Neural cell (in vitro differentiated cells): ENCODE data around the gene RNF44. TPM values are rescaled to one million over a fixed set of nuclear protein-coding genes. Genes with fewer than 3 reads are reported as not detected.

Source experiments
- H2AFZ ChIP-seq: fragments of 200-600, 300-800 bp; sonication (generic), shearing (Covaris generic); 2 replicates; pipeline ENCODE4 v1.6.0; 2014; ENCODE audit warnings: low read depth, mild to moderate bottlenecking, antibody characterized with exemption, low read length, moderate library complexity
- H3F3A ChIP-seq: fragments of 200-600 bp; shearing (Covaris generic); 2 replicates; pipeline ENCODE4 v1.6.1; 2016; ENCODE audit warnings: mild to moderate bottlenecking, moderate library complexity, mixed read lengths, antibody characterized with exemption, low read length; ENCODE audit not compliant: insufficient read depth, poor library complexity, severe bottlenecking
- H3K27ac ChIP-seq: fragments of 200-600, 300-800 bp; sonication (generic), shearing (Covaris generic); 2 replicates; pipeline ENCODE4 v1.5.1; 2014; ENCODE audit warnings: mild to moderate bottlenecking, low read length, moderate library complexity
- H3K27me3 ChIP-seq: fragments of 300-800, 200-600 bp; sonication (generic), shearing (Covaris generic); 2 replicates; pipeline ENCODE4 v1.6.0; 2014; ENCODE audit warnings: mild to moderate bottlenecking, low read depth, low read length, moderate library complexity; ENCODE audit not compliant: insufficient read depth
- H3K36me3 ChIP-seq: fragments of 300-800, 200-600 bp; sonication (generic), shearing (Covaris generic); 2 replicates; pipeline ENCODE4 v1.5.1; 2014; ENCODE audit warnings: mild to moderate bottlenecking, antibody characterized with exemption, low read length, moderate library complexity; ENCODE audit not compliant: insufficient read depth
- H3K4me2 ChIP-seq: fragments of 300-800, 200-600 bp; sonication (generic), shearing (Covaris generic); 2 replicates; pipeline ENCODE4 v1.6.0; 2014; ENCODE audit warnings: mild to moderate bottlenecking, low read length
- H3K4me3 ChIP-seq: fragments of 300-800, 200-600 bp; sonication (generic), shearing (Covaris generic); 2 replicates; pipeline ENCODE4 v1.5.1; 2014; ENCODE audit warnings: mild to moderate bottlenecking, low read length, moderate library complexity
- H3K79me2 ChIP-seq: fragments of 200-600 bp; shearing (Covaris generic); replicated peaks from 2 replicates; pipeline ENCODE4 v1.6.0; 2014; ENCODE audit warnings: mild to moderate bottlenecking, low read length, moderate library complexity; ENCODE audit not compliant: insufficient read depth
- H3K9ac ChIP-seq: fragments of 300-800, 200-600 bp; sonication (generic), shearing (Covaris generic); 2 replicates; pipeline ENCODE4 v1.6.1; 2016; ENCODE audit warnings: mild to moderate bottlenecking, low read length, mixed read lengths
- H3K9me2 ChIP-seq: fragments of 200-600 bp; shearing (Covaris generic); 2 replicates; pipeline ENCODE4 v1.6.1; 2016; ENCODE audit warnings: mild to moderate bottlenecking, low read length, mixed read lengths; ENCODE audit not compliant: insufficient read depth
- H3K9me3 ChIP-seq: fragments of 200-600, 300-800 bp; sonication (generic), shearing (Covaris generic); 2 replicates; pipeline ENCODE4 v1.6.1; 2016; ENCODE audit warnings: mild to moderate bottlenecking, mixed run types, low read length, moderate library complexity, mixed read lengths
- H4K20me1 ChIP-seq: fragments of 200-600 bp; shearing (Covaris generic); 2 replicates; pipeline ENCODE4 v1.6.1; 2016; ENCODE audit warnings: mild to moderate bottlenecking, mixed run types; ENCODE audit not compliant: insufficient read depth
- EP300 ChIP-seq: fragments of 450-650 bp; conservative IDR thresholded peaks from 2 replicates; pipeline ENCODE4 v1.6.1; 2014; ENCODE audit warnings: antibody characterized with exemption, mild to moderate bottlenecking, moderate library complexity; ENCODE audit not compliant: poor library complexity, severe bottlenecking
- EZH2 ChIP-seq: fragments of 200-600, 300-800 bp; shearing (Covaris generic), sonication (generic); IDR thresholded peaks from 2 replicates; pipeline ENCODE4 v1.6.1; 2014; ENCODE audit warnings: antibody characterized with exemption, low read length, borderline replicate concordance, mild to moderate bottlenecking; ENCODE audit not compliant: insufficient read depth, poor library complexity, severe bottlenecking
- MXI1 ChIP-seq: fragments of 450-650 bp; conservative IDR thresholded peaks from 2 replicates; pipeline ENCODE4 v1.6.1; 2014; ENCODE audit warnings: antibody characterized with exemption, mild to moderate bottlenecking; ENCODE audit not compliant: poor library complexity, severe bottlenecking
- POLR2AphosphoS5 ChIP-seq: IDR thresholded peaks from 2 replicates; pipeline ENCODE4 v1.6.1; 2012
- RAD21 ChIP-seq: fragments of 450-650 bp; conservative IDR thresholded peaks from 2 replicates; pipeline ENCODE4 v1.6.1; 2014; ENCODE audit warnings: antibody characterized with exemption, mild to moderate bottlenecking, moderate library complexity
- SMC3 ChIP-seq: fragments of 450-650 bp; conservative IDR thresholded peaks from 2 replicates; pipeline ENCODE4 v1.6.1; 2014; ENCODE audit warnings: antibody characterized with exemption, mild to moderate bottlenecking, moderate library complexity; ENCODE audit not compliant: poor library complexity
- TAF1 ChIP-seq: IDR thresholded peaks from 2 replicates; pipeline ENCODE4 v1.6.1; 2012; ENCODE audit warnings: low read depth
- polyA plus RNA-seq: library from polyadenylated mRNA; depleted of rRNA; stranded (reverse); fragments of >200 nt; gene quantifications from 2 replicates; pipeline ENCODE4 v1.2.3, GENCODE V29; 2014
- TF ChIP-seq, protein P1 (sequence below): fragments of 450-650 bp; IDR thresholded peaks from 2 replicates; pipeline ENCODE4 v1.5.1; 2014; ENCODE audit warnings: antibody characterized with exemption, mild to moderate bottlenecking, moderate library complexity; ENCODE audit not compliant: poor library complexity, severe bottlenecking
- TF ChIP-seq, protein P2 (sequence below): IDR thresholded peaks from 2 replicates; pipeline ENCODE4 v1.6.1; 2012; ENCODE audit warnings: borderline replicate concordance

Gene RNF44
- polyA plus RNA-seq, 1 donor from 2014 or later: 22.2 TPM

DNA sequence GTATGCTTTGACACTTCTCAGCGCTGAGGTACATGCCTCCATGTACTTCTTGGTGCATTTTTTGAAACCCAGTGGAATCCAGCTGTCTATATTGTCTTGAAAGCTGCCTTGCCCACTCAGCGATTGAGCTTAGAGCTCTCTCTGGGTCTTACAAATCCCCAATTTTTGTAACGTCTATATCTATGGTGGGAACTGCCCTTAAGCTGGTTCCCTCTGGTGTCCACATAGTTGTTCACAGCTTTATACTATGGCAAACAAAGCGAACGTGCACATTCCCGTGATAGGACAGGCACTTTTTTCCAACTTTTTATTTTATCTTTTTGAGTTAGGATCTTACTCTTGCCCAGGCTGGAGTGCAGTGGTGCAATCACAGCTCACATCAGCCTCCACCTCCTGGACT lies 32.8 kb upstream of the RNF44 start:
- Histone ChIP-seq H3F3A (no peaks in the 10 kb centered on the region), H3K27ac (no peak overlapping the region), H3K27me3 (no peaks in the 10 kb centered on the region), H3K9me3 (no peaks in the 10 kb centered on the region), H3K9ac (no peak overlapping the region), H2AFZ (no peak overlapping the region), H3K79me2 (no peaks in the 10 kb centered on the region), H3K9me2 (no peaks in the 10 kb centered on the region), H4K20me1 (no peaks in the 10 kb centered on the region), H3K4me3 (no peak overlapping the region), H3K36me3 (no peaks in the 10 kb centered on the region), H3K4me2 (no peak overlapping the region)
- TF ChIP-seq, protein P1, sequence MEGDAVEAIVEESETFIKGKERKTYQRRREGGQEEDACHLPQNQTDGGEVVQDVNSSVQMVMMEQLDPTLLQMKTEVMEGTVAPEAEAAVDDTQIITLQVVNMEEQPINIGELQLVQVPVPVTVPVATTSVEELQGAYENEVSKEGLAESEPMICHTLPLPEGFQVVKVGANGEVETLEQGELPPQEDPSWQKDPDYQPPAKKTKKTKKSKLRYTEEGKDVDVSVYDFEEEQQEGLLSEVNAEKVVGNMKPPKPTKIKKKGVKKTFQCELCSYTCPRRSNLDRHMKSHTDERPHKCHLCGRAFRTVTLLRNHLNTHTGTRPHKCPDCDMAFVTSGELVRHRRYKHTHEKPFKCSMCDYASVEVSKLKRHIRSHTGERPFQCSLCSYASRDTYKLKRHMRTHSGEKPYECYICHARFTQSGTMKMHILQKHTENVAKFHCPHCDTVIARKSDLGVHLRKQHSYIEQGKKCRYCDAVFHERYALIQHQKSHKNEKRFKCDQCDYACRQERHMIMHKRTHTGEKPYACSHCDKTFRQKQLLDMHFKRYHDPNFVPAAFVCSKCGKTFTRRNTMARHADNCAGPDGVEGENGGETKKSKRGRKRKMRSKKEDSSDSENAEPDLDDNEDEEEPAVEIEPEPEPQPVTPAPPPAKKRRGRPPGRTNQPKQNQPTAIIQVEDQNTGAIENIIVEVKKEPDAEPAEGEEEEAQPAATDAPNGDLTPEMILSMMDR: no peak
- TF ChIP-seq TAF1 (no peak), POLR2AphosphoS5 (no peak), EP300 (no peak), SMC3 (no peak), MXI1 (no peak), EZH2 (no peak), RAD21 (no peak)
- TF ChIP-seq, protein P2, sequence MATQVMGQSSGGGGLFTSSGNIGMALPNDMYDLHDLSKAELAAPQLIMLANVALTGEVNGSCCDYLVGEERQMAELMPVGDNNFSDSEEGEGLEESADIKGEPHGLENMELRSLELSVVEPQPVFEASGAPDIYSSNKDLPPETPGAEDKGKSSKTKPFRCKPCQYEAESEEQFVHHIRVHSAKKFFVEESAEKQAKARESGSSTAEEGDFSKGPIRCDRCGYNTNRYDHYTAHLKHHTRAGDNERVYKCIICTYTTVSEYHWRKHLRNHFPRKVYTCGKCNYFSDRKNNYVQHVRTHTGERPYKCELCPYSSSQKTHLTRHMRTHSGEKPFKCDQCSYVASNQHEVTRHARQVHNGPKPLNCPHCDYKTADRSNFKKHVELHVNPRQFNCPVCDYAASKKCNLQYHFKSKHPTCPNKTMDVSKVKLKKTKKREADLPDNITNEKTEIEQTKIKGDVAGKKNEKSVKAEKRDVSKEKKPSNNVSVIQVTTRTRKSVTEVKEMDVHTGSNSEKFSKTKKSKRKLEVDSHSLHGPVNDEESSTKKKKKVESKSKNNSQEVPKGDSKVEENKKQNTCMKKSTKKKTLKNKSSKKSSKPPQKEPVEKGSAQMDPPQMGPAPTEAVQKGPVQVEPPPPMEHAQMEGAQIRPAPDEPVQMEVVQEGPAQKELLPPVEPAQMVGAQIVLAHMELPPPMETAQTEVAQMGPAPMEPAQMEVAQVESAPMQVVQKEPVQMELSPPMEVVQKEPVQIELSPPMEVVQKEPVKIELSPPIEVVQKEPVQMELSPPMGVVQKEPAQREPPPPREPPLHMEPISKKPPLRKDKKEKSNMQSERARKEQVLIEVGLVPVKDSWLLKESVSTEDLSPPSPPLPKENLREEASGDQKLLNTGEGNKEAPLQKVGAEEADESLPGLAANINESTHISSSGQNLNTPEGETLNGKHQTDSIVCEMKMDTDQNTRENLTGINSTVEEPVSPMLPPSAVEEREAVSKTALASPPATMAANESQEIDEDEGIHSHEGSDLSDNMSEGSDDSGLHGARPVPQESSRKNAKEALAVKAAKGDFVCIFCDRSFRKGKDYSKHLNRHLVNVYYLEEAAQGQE: no peak

DNA sequence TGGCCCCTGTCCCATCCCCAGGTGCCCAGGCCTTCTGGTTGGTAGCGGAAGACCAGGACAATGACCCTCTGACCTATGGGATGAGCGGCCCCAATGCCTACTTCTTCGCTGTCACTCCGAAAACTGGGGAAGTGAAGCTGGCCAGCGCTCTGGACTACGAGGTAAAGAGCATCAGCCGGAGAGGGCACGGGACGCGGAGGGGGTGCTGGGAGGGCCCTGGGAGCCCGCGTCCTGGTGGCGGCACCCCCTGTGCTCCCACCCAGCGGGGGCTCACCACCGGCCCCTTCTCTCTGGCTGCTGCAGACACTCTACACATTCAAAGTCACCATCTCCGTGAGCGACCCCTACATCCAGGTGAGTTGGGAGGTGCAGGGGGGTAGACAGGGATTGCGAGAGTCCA lies 31.5 kb upstream of the RNF44 start:
- Histone ChIP-seq H2AFZ (no peak overlapping the region), H3K9ac (no peak overlapping the region), H4K20me1 (no peaks in the 10 kb centered on the region), H3K9me2 (no peaks in the 10 kb centered on the region), H3K27ac (no peak overlapping the region), H3K9me3 (no peaks in the 10 kb centered on the region), H3F3A (no peaks in the 10 kb centered on the region), H3K36me3 (no peaks in the 10 kb centered on the region), H3K4me3 (no peak overlapping the region), H3K79me2 (no peaks in the 10 kb centered on the region), H3K27me3 (no peaks in the 10 kb centered on the region), H3K4me2 (no peak overlapping the region)
- TF ChIP-seq RAD21: no peak
- no peak for TF ChIP-seq MXI1
- TF ChIP-seq, protein P2: no peak
